CD4-positive, alpha-beta T cell (primary cell): ENCODE measurements around the gene RNPS1. TPM values are rescaled to one million over a fixed set of nuclear protein-coding genes. Genes with fewer than 3 reads are reported as not detected.

ENCODE experiments used
- ATAC-seq: fragments of 200-7000 bp; cut with Tn5 transposase; one replicate; pipeline ENCODE4 v1.10.0; 2022; ENCODE audit warnings: mild to moderate bottlenecking; ENCODE audit not compliant: poor library complexity
- CTCF ChIA-PET: fragments of 350-600 bp; sonication (Branson Sonifier 250); formaldehyde crosslinking; loops from one replicate; lab custom pipeline; 2021; ENCODE audit warnings: antibody characterized with exemption, inconsistent platforms; lab: Charles Lee
- POLR2A ChIA-PET: fragments of 350-600 bp; sonication (Branson Sonifier 250); formaldehyde crosslinking; loops from one replicate; lab custom pipeline; 2021; ENCODE audit warnings: antibody characterized with exemption, inconsistent platforms; lab: Charles Lee
- DNase-seq, 14 experiments: peaks; one replicate each; pipeline ENCODE4 v3.0.0-alpha.2; 2013 to 2020; ENCODE audit warnings: mixed read lengths in 2 of 14
- H3K27ac ChIP-seq, 2 donors: one replicate each; pipeline versions ENCODE4 v1.5.1 to v1.7.0; 2013; ENCODE audit warnings: low read length in 2 of 2, low read depth in 1 of 2, mild to moderate bottlenecking in 1 of 2
- H3K27me3 ChIP-seq, 2 experiments: 1 replicate in 1 of 2; 2 replicates in 1 of 2; pipeline versions ENCODE4 v1.6.1 to v1.7.0; 2013; ENCODE audit warnings: low read length in 2 of 2, control low read depth in 1 of 2, mild to moderate bottlenecking in 1 of 2, moderate library complexity in 1 of 2; ENCODE audit not compliant: insufficient read depth in 2 of 2, control insufficient read depth in 1 of 2
- H3K36me3 ChIP-seq: one replicate; pipeline ENCODE4 v1.6.1; 2013; ENCODE audit warnings: low read length, control low read depth; ENCODE audit not compliant: insufficient read depth
- H3K4me1 ChIP-seq: one replicate; pipeline ENCODE4 v1.6.1; 2013; ENCODE audit warnings: low read length, control low read depth; ENCODE audit not compliant: insufficient read depth
- H3K4me3 ChIP-seq: one replicate; pipeline ENCODE4 v1.5.1; 2013; ENCODE audit warnings: mild to moderate bottlenecking, low read length, moderate library complexity
- H3K9me3 ChIP-seq, 2 experiments: 1 replicate in 1 of 2; 2 replicates in 1 of 2; pipeline versions ENCODE4 v1.6.1 to v1.7.0; 2013; ENCODE audit warnings: low read length in 2 of 2, mild to moderate bottlenecking in 2 of 2, control low read depth in 1 of 2, moderate library complexity in 1 of 2; ENCODE audit not compliant: control insufficient read depth in 1 of 2, insufficient read depth in 1 of 2
- H3K27ac Mint-ChIP-seq: one replicate; pipeline ENCODE4 v1.8.0; 2020; ENCODE audit warnings: mixed read lengths
- H3K27me3 Mint-ChIP-seq: one replicate; pipeline ENCODE4 v1.8.0; 2021; ENCODE audit warnings: mixed read lengths
- H3K36me3 Mint-ChIP-seq: one replicate; pipeline ENCODE4 v1.8.0; 2021; ENCODE audit warnings: low read depth, mixed read lengths
- H3K4me1 Mint-ChIP-seq: one replicate; pipeline ENCODE4 v1.8.0; 2021; ENCODE audit warnings: low read depth, mixed read lengths
- H3K4me3 Mint-ChIP-seq: one replicate; pipeline ENCODE4 v1.8.0; 2020; ENCODE audit warnings: mild to moderate bottlenecking, mixed read lengths
- H3K9me3 Mint-ChIP-seq: one replicate; pipeline ENCODE4 v1.8.0; 2020; ENCODE audit warnings: mixed read lengths
- CTCF ChIP-seq: fragments of 200-600 bp; IDR thresholded peaks from one replicate; pipeline ENCODE4 v1.8.0; 2022; ENCODE audit warnings: antibody characterized with exemption, mild to moderate bottlenecking
- intact Hi-C, 2 experiments: fragments of 100-400 bp; cut with DNase I in 1 of 2; cut with micrococcal nuclease in 1 of 2; formaldehyde crosslinking; loops; one replicate each; pipeline versions ENCODE4 v1.15.1 to v1.9.0; 2023 to 2025; cut with DNase I, micrococcal nuclease
- total RNA-seq, 174 experiments: library from RNA in 2 of 174; stranded (reverse) in 2 of 174; gene quantifications; one replicate each; pipeline ENCODE4 v1.2.3 and lab custom pipeline; 2021 to 2026

Gene RNPS1
- total RNA-seq, 2 experiments from 2014 or later: 211 to 214 TPM

GRCh38 chr16:2297506-2297860, 29.6 kb upstream of the RNPS1 start:
- peaks cover 7% of the 10 kb centered on the region for H3K36me3 Mint-ChIP-seq
- no peaks in the 10 kb centered on the region for H3K9me3 ChIP-seq
- no peaks in the 10 kb centered on the region for H3K27me3 Mint-ChIP-seq
- intact Hi-C loops: no loop called here
- no peaks in the 10 kb centered on the region for H3K27me3 ChIP-seq
- H3K27ac Mint-ChIP-seq: no peak overlapping the region
- H3K4me3 Mint-ChIP-seq: no peak overlapping the region
- peaks cover 3% of the 10 kb centered on the region for H3K4me1 ChIP-seq
- POLR2A ChIA-PET: no interaction called here
- ATAC-seq (no peak), DNase-seq (no peak)
- no peaks in the 10 kb centered on the region for H3K4me1 Mint-ChIP-seq
- no peak overlapping the region for H3K27ac ChIP-seq
- no peak overlapping the region for H3K4me3 ChIP-seq
- peaks cover 2% of the 10 kb centered on the region for H3K36me3 ChIP-seq
- H3K9me3 Mint-ChIP-seq: no peaks in the 10 kb centered on the region
- no peak for TF ChIP-seq CTCF
- CTCF ChIA-PET: no interaction called here

GRCh38 chr16:2296661-2297505, 29.0 kb upstream of the RNPS1 start:
- H3K27me3 Mint-ChIP-seq: no peaks in the 10 kb centered on the region
- intact Hi-C loops: no loop called here
- H3K36me3 ChIP-seq: peaks cover 2% of the 10 kb centered on the region
- ATAC-seq (no peak), DNase-seq (peak in 2 of 14 experiments; percentile 1 to 22)
- TF ChIP-seq CTCF: no peak
- no peak overlapping the region for H3K4me3 ChIP-seq
- no peaks in the 10 kb centered on the region for H3K9me3 ChIP-seq
- H3K4me1 ChIP-seq: peaks cover 3% of the 10 kb centered on the region
- ChIA-PET CTCF (no interaction called here), POLR2A (no interaction called here)
- no peaks in the 10 kb centered on the region for H3K4me1 Mint-ChIP-seq
- no peaks in the 10 kb centered on the region for H3K9me3 Mint-ChIP-seq
- peaks cover 7% of the 10 kb centered on the region for H3K36me3 Mint-ChIP-seq
- no peaks in the 10 kb centered on the region for H3K27me3 ChIP-seq
- H3K27ac ChIP-seq: no peak overlapping the region
- no peak overlapping the region for H3K4me3 Mint-ChIP-seq
- H3K27ac Mint-ChIP-seq: no peak overlapping the region

- peak in 1 of 14 experiments; percentile 29 for DNase-seq
- H3K27ac Mint-ChIP-seq: no peak overlapping the region
- TF ChIP-seq CTCF: no peak
- peaks cover 3% of the 10 kb centered on the region for H3K4me1 ChIP-seq
- POLR2A ChIA-PET: interaction anchor here (0.7 kb wide), 1 partner anchor 134 kb away, joined by 3 read pairs; the partner anchor contains the start of gene CCNF
- no peak overlapping the region for H3K4me3 Mint-ChIP-seq
- H3K9me3 ChIP-seq: no peaks in the 10 kb centered on the region
- peaks cover 7% of the 10 kb centered on the region for H3K36me3 Mint-ChIP-seq
- H3K36me3 ChIP-seq: peaks cover 3% of the 10 kb centered on the region
- H3K4me1 Mint-ChIP-seq: no peaks in the 10 kb centered on the region
- H3K9me3 Mint-ChIP-seq: no peaks in the 10 kb centered on the region
- no peak for ATAC-seq
- intact Hi-C loops: no loop called here
- CTCF ChIA-PET: no interaction called here
- H3K27me3 ChIP-seq: no peaks in the 10 kb centered on the region
- H3K27me3 Mint-ChIP-seq: no peaks in the 10 kb centered on the region
- no peak overlapping the region for H3K4me3 ChIP-seq
- H3K27ac ChIP-seq: no peak overlapping the region
These were observed 27.3 kb upstream of the RNPS1 start for GRCh38 chr16:2295056-2295798.
